GM19238 (cell line): ENCODE measurements around the gene NAB1.

ENCODE experiments used
- DNase-seq: peaks from one replicate; pipeline ENCODE4 v3.0.0; 2011; ENCODE audit warnings: low spot score; ENCODE audit not compliant: insufficient read length

Gene NAB1

GRCh38 chr2:190637281-190637734 is 11.6 kb upstream of the NAB1 start:
- DNase-seq, result no peak

DNA sequence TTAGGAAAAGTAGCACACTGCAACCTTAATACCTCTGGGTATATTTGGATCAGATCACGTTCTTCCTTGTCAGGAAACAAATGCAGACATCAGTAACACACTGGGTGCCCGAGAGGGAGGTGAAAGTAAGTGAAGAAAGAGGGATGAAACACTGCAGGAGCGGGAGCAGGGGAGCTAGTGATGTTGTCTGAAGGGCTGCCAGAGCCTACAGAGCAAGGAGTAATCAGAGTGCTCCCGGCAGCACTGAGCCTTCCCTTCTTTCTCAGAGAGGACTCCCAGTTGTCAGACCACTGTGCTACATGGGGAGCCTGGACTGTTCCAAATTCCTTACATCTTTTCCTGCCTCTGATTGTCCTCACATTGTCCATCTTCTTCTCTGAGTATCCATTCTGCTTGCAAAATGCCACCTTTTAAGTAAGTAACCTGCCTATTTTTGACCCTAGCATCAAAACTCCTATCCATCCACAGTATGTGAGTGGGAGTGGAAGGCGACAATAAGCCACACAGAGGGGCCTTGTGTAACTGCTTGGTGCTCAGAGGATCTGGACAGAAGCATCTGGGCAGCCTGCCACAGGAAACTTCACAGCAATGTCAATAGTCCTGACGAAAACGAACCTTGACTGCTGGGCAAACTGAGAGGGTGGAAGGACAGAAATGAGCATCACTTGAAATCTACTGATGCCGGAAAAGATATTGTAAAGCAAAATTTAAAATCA is 10.8 kb upstream of the NAB1 start:
- no peak for DNase-seq

- no peak for DNase-seq
Observed at GRCh38 chr2:190640117-190640516, 8.8 kb upstream of the NAB1 start.

GRCh38 chr2:190641469-190641868 is 7.4 kb upstream of the NAB1 start:
- DNase-seq, result no peak

GRCh38 chr2:190646780-190647522 is 1.9 kb upstream of the NAB1 start:
- DNase-seq, result no peak

GRCh38 chr2:190648289-190649034 is 421 bp upstream of the NAB1 start:
- DNase-seq, result peak; percentile 70

- no peak for DNase-seq
Observed at GRCh38 chr2:190649798-190650390, 1.0 kb downstream of the NAB1 start.

GRCh38 chr2:190651413-190651812 is 2.5 kb downstream of the NAB1 start:
- DNase-seq, result no peak

DNA sequence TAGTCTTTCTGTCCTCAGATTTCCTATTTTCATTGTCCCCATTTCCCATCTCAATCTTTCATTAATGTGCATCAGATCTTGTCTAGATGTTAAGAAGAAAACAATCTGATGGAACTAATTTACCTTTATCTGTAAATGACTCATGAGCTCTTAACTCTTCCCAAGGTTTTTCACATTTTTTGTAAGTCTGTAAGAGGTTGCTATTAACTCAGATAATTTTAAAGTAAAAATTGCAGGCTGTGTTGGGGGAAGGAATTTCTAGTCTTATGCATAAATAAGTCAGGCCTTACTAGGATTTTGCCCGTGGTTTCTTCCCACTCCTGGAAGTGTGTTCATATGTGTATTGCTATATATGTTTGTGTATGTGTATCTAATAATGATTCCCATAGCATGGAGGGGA is 4.3 kb downstream of the NAB1 start:
- no peak for DNase-seq

GRCh38 chr2:190653931-190654330 is 5.0 kb downstream of the NAB1 start:
- DNase-seq, result no peak

DNA sequence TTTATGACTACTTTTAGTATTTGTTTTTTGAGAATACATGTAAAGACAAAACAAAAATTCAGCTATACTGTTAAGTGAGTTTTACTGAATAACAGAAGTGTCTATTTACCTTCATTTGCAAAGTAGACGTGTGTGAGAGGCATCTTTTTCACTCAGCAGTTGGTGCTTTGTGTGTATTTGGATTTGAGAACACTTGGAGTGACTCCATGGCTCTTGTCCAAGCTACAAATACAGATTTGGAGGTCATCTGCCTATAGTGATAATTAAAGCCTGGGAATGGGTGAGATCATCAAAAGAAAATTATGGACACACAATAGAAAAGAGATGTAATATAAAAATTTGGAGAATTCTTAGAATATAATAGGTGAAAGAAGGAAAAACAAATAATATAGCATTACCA is 6.2 kb downstream of the NAB1 start:
- no peak for DNase-seq

GRCh38 chr2:190655570-190655969 is 6.7 kb downstream of the NAB1 start:
- DNase-seq, result no peak

- DNase-seq, result no peak
Observed at GRCh38 chr2:190656301-190656700, 7.4 kb downstream of the NAB1 start.

- no peak for DNase-seq
Observed at GRCh38 chr2:190657474-190658255, 8.8 kb downstream of the NAB1 start.

- no peak for DNase-seq
Observed at GRCh38 chr2:190659553-190659952, 10.7 kb downstream of the NAB1 start.

DNA sequence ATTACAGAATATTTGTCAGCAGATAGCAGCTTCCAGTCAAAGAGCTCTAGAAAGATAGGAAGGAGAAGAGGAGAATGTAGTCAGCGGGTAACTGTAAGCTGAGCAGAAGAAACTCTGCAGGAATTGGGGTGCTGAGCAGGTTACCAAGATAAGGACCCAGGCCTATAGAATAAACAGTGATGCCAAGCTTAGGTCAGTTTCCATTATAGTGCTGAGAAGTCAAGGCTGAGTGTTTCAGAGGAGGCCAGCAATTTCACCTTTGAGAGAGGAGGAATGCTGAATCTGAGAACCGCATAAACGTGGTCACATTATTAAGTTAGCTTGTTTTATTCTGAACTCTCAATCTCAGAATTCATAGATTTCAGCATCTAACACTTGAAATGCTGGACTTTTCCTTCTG is 13.9 kb downstream of the NAB1 start:
- DNase-seq, result no peak

DNA sequence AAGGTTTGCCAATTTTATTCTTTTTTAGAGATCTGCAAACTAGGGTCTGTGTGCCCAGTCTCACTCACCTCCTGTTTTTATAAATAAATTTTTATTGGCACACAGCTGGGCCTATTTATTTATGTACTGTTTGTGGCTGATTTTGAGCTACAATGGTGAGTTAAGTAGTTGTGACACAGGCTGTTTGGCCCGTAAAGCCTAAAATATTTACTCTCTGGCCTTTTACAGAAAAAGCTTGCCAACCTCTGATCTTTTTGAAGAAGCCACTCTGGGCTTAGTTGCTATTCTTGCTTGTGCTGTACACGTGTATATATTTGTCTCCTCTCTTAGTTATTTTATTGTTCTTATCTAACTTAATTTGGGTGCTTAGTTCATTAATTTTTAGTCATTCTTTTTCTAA is 14.5 kb downstream of the NAB1 start:
- no peak for DNase-seq

- no peak for DNase-seq
Observed at GRCh38 chr2:190663839-190664238, 15.0 kb downstream of the NAB1 start.

- DNase-seq, result no peak
Observed at GRCh38 chr2:190664240-190664639, 15.4 kb downstream of the NAB1 start.

GRCh38 chr2:190666895-190667294 is 18.0 kb downstream of the NAB1 start:
- DNase-seq, result no peak

GRCh38 chr2:190668892-190669291 is 20.0 kb downstream of the NAB1 start:
- DNase-seq, result no peak
